A549 (cell line): ENCODE results near the gene TFPI2. TPM values are rescaled to one million over a fixed set of nuclear protein-coding genes. Genes with fewer than 3 reads are reported as not detected.
A peak's percentile ranks its signal among the peaks of the same experiment; 100 is the strongest.
"Not testable (repeated sequence)": the region's sequence is repeated elsewhere in the genome, so short reads cannot be mapped to it uniquely, and the experiment has no call there.

ENCODE experiments used
- ATAC-seq, 2 experiments: fragments of 200-7000 bp in 1 of 2; fragments of >200 bp in 1 of 2; cut with Nextera tagmentation in 1 of 2; cut with Tn5 transposase in 1 of 2; 3 replicates each; pipeline versions ENCODE4 v1.8.0 to v1.9.1; 2018 to 2020; ENCODE audit warnings: mild to moderate bottlenecking in 1 of 2, moderate library complexity in 1 of 2
- CTCF ChIA-PET: fragments of 300-600 bp; sonication (Branson Sonifier 250); formaldehyde crosslinking; extraction: SDS; loops from one replicate; lab custom pipeline; 2021; ENCODE audit warnings: antibody characterized with exemption, inconsistent platforms; lab: Yijun Ruan, JAX
- POLR2A ChIA-PET: fragments of 350-600 bp; formaldehyde crosslinking; extraction: SDS; loops from one replicate; lab custom pipeline; 2021; ENCODE audit warnings: antibody characterized with exemption, inconsistent platforms; lab: Yijun Ruan, JAX
- DNase-seq, 2 experiments: peaks; one replicate each; pipeline versions ENCODE4 v3.0.0 to v3.0.0-alpha.2; 2011 to 2016; ENCODE audit warnings: low read depth in 1 of 2, low spot score in 1 of 2
- FAIRE-seq: peaks from 2 replicates; lab custom pipeline; 2011; peaks lifted over from hg19 to GRCh38; lab: Jason Lieb, UNC
- H3K27ac ChIP-seq, 2 experiments: fragments of >200 bp; sonication (Bioruptor Twin); formaldehyde crosslinking; 3 replicates each; pipeline ENCODE4 v1.5.1; 2016 to 2017
- H3K4me1 ChIP-seq: fragments of >200 bp; sonication (Bioruptor Twin); formaldehyde crosslinking; 3 replicates; pipeline ENCODE4 v1.6.1; 2016
- H3K4me2 ChIP-seq: fragments of >200 bp; sonication (Bioruptor Twin); formaldehyde crosslinking; 3 replicates; pipeline ENCODE4 v1.6.1; 2016
- H3K4me3 ChIP-seq: fragments of >200 bp; sonication (Bioruptor Twin); formaldehyde crosslinking; 3 replicates; pipeline ENCODE4 v1.5.1; 2016
- H3K9me3 ChIP-seq: fragments of >200 bp; sonication (Bioruptor Twin); formaldehyde crosslinking; 3 replicates; pipeline ENCODE4 v1.6.1; 2016
- BHLHE40 ChIP-seq: IDR thresholded peaks from 2 replicates; pipeline ENCODE4 v1.6.1; 2012; ENCODE audit warnings: low read depth, low read length, inconsistent platforms
- CHD4 ChIP-seq: fragments of 200-600 bp; sonication (generic); IDR thresholded peaks from 2 replicates; pipeline ENCODE4 v1.6.1; 2016; ENCODE audit warnings: antibody characterized with exemption, mild to moderate bottlenecking, borderline replicate concordance
- EHF ChIP-seq: fragments of 250-450 bp; sonication (Bioruptor Pico); IDR thresholded peaks from 2 replicates; pipeline ENCODE4 v1.5.0; 2020; ENCODE audit warnings: mild to moderate bottlenecking
- ELK1 ChIP-seq: fragments of 150-350 bp; IDR thresholded peaks from 2 replicates; pipeline ENCODE4 v1.6.1; 2014; ENCODE audit warnings: low read depth, mild to moderate bottlenecking, low read length
- EP300 ChIP-seq, 2 experiments: fragments of >200 bp; sonication (Bioruptor Twin); formaldehyde crosslinking; IDR thresholded peaks; 2 replicates in 1 of 2; 3 replicates in 1 of 2; pipeline ENCODE4 v1.6.1; 2016 to 2017
- FOSB ChIP-seq: fragments of 250-450 bp; sonication (Bioruptor Pico); IDR thresholded peaks from 2 replicates; pipeline ENCODE4 v1.5.0; 2020; ENCODE audit warnings: mild to moderate bottlenecking, moderate library complexity
- FOSL2 ChIP-seq, 2 experiments: fragments of 450-650 bp in 1 of 2; fragments of >200 bp in 1 of 2; sonication (Bioruptor Twin) in 1 of 2; formaldehyde crosslinking; IDR thresholded peaks; 2 replicates each; pipeline versions ENCODE4 v1.5.0 to v1.6.1; 2016 to 2020; ENCODE audit warnings: mild to moderate bottlenecking in 1 of 2, moderate library complexity in 1 of 2
- FOXS1 ChIP-seq: fragments of 250-450 bp; sonication (Bioruptor Pico); IDR thresholded peaks from 2 replicates; pipeline ENCODE4 v1.5.0; 2020; ENCODE audit warnings: mild to moderate bottlenecking, moderate library complexity
- HES2 ChIP-seq: fragments of >200 bp; sonication (Bioruptor Twin); formaldehyde crosslinking; IDR thresholded peaks from 2 replicates; pipeline ENCODE4 v1.6.1; 2016
- HOXA7 ChIP-seq: fragments of 250-450 bp; sonication (Bioruptor Pico); IDR thresholded peaks from 2 replicates; pipeline ENCODE4 v1.5.0; 2020; ENCODE audit warnings: mild to moderate bottlenecking, moderate library complexity
- JUN ChIP-seq, 2 experiments: fragments of >200 bp; sonication (Bioruptor Twin); formaldehyde crosslinking; IDR thresholded peaks; 2 replicates in 1 of 2; 3 replicates in 1 of 2; pipeline ENCODE4 v1.6.1; 2016 to 2017
- JUNB ChIP-seq: fragments of >200 bp; sonication (Bioruptor Twin); formaldehyde crosslinking; IDR thresholded peaks from 2 replicates; pipeline ENCODE4 v1.6.1; 2016
- KDM1A ChIP-seq: fragments of 200-600 bp; sonication (generic); IDR thresholded peaks from 2 replicates; pipeline ENCODE4 v1.6.1; 2016; ENCODE audit warnings: low read depth, mild to moderate bottlenecking
- MAFK ChIP-seq: fragments of 450-650 bp; IDR thresholded peaks from 2 replicates; pipeline ENCODE4 v1.6.1; 2014; ENCODE audit not compliant: partially characterized antibody
- NPAS2 ChIP-seq: fragments of 250-450 bp; sonication (Bioruptor Pico); IDR thresholded peaks from 2 replicates; pipeline ENCODE4 v1.8.0; 2022; ENCODE audit warnings: mild to moderate bottlenecking, moderate library complexity, borderline replicate concordance
- RFX5 ChIP-seq: fragments of 450-650 bp; IDR thresholded peaks from 2 replicates; pipeline ENCODE4 v1.7.1; 2014; ENCODE audit warnings: antibody characterized with exemption, mild to moderate bottlenecking, moderate library complexity
- RNF2 ChIP-seq: fragments of 200-600 bp; sonication (generic); IDR thresholded peaks from 2 replicates; pipeline ENCODE4 v1.6.1; 2016; ENCODE audit warnings: low read depth, mild to moderate bottlenecking, antibody characterized with exemption, moderate library complexity, borderline replicate concordance
- SMC3 ChIP-seq: fragments of >200 bp; sonication (Bioruptor Twin); formaldehyde crosslinking; IDR thresholded peaks from 3 replicates; pipeline ENCODE4 v1.6.1; 2018; ENCODE audit warnings: inconsistent platforms
- TP53 ChIP-seq: fragments of 250-450 bp; sonication (Bioruptor Pico); IDR thresholded peaks from 2 replicates; pipeline ENCODE4 v1.5.0; 2021; ENCODE audit warnings: mild to moderate bottlenecking, moderate library complexity
- USF2 ChIP-seq: fragments of 450-650 bp; IDR thresholded peaks from 2 replicates; pipeline ENCODE4 v1.6.1; 2014; ENCODE audit warnings: antibody characterized with exemption
- ZC3H11A ChIP-seq: fragments of 450-650 bp; IDR thresholded peaks from 2 replicates; pipeline ENCODE4 v1.6.1; 2014; ENCODE audit warnings: antibody characterized with exemption, mild to moderate bottlenecking
- WGBS: methylation state at CpG from one replicate; pipeline ENCODE4 v1.1.6; 2017; ENCODE audit errors: missing lambda C conversion rate; 5-methylcytosine and 5-hydroxymethylcytosine counted together
- polyA plus RNA-seq, 4 experiments: library from polyadenylated mRNA; depleted of rRNA in 3 of 4; stranded (reverse); fragments of >200 nt; fragmentation: RNase III in 1 of 4; extraction: RNeasy Plus Mini Kit Qiagen cat#74134 plus additional on column Dnase treatment in 1 of 4; gene quantifications; 2 replicates in 3 of 4; 3 replicates in 1 of 4; pipeline ENCODE4 v1.2.3, GENCODE V29; 2011 to 2017

Gene TFPI2
- polyA plus RNA-seq, 2 of the 4 experiments (the other 2 are of a cell fraction): 156 to 172 TPM

- ATAC-seq (peak in 1 of 2 experiments; percentile 27; a peak in 4 of 6 replicates), DNase-seq (peak in 1 of 2 experiments; percentile 34), FAIRE-seq (peak; percentile 78)
- CTCF ChIA-PET: interaction anchor here (1.2 to 2.6 kb wide), 4 partner anchors 10 to 166 kb away, joined by 3 to 12 read pairs (median 6); no protein-coding TSS in a partner anchor
- POLR2A ChIA-PET: interaction anchor here (1.2 to 3.3 kb wide), 7 partner anchors 10 to 167 kb away, joined by 3 to 39 read pairs (median 4); partner anchors contain the start of gene TFPI2
- TF ChIP-seq JUN (IDR thresholded peaks at IDR 0.05): no peak; a peak in 1 of 5 replicates
- no peak for TF ChIP-seq EP300 (IDR thresholded peaks at IDR 0.05)
- no peak for TF ChIP-seq ZC3H11A
- no peak for TF ChIP-seq NPAS2
- no peak for TF ChIP-seq EHF
- TF ChIP-seq USF2: no peak
- TF ChIP-seq FOXS1 (CRISPR knock-in tag): no peak
- 2% methylated on average over 6 of the region's 6 CpGs for WGBS
- H3K4me3 ChIP-seq: peak overlapping the region; percentile 74
- H3K4me2 ChIP-seq: peak overlapping the region; percentile 97
- peaks cover 23% of the 10 kb centered on the region for H3K4me1 ChIP-seq
- H3K27ac ChIP-seq: peak overlapping the region; percentile 75 to 99
- no peaks in the 10 kb centered on the region for H3K9me3 ChIP-seq
Measured at GRCh38 chr7:93920496-93921182, 30.1 kb upstream of the TFPI2 start.

- POLR2A ChIA-PET: not testable (repeated sequence)
- peak overlapping the region; percentile 81 to 84; a peak in 5 of 6 replicates for H3K27ac ChIP-seq
Measured at GRCh38 chr7:93916315-93916714, 25.8 kb upstream of the TFPI2 start.

GRCh38 chr7:93915888-93916287 is 25.3 kb upstream of the TFPI2 start:
- ATAC-seq; H3K9me3 ChIP-seq; DNase-seq; TF ChIP-seq FOSL2 (IDR thresholded peaks at IDR 0.05): not testable (repeated sequence)
- FAIRE-seq: peak; percentile 98
- H3K4me2 ChIP-seq: peak overlapping the region; percentile 74
- POLR2A ChIA-PET: interaction anchor here (1.7 kb wide), 1 partner anchor 26 kb away, joined by 19 read pairs; the partner anchor contains the start of gene TFPI2
- TF ChIP-seq FOSL2 (CRISPR knock-in tag; IDR thresholded peaks at IDR 0.05): peak; percentile 57
- TF ChIP-seq, all 56 proteins: peak for 1; not testable (repeated sequence) for 55
- not testable (repeated sequence) for H3K4me3 ChIP-seq
- Histone ChIP-seq H3K27ac (peak overlapping the region; percentile 81 to 84), H3K4me1 (peaks cover 64% of the 10 kb centered on the region)
- CTCF ChIA-PET: interaction anchor here (1.0 kb wide), 1 partner anchor 13 kb away, joined by 3 read pairs; no protein-coding TSS in a partner anchor

More at GRCh38 chr7:93916315-93916714, 25.8 kb upstream of the TFPI2 start:
- DNase-seq, H3K4me3 ChIP-seq, ATAC-seq, FAIRE-seq, H3K9me3 ChIP-seq, CTCF ChIA-PET: not testable (repeated sequence)
- H3K4me2 ChIP-seq: peak overlapping the region; percentile 74; the same call in 2 of the 3 replicates
- WGBS: 66% methylated on average over 4 of the region's 4 CpGs
- H3K4me1 ChIP-seq: peaks cover 60% of the 10 kb centered on the region

- not testable (repeated sequence) for ATAC-seq
Measured at GRCh38 chr7:93915206-93915842, 24.8 kb upstream of the TFPI2 start.

GRCh38 chr7:93914581-93915066 is 24.1 kb upstream of the TFPI2 start:
- 2% methylated on average over 7 of the region's 7 CpGs for WGBS
- Histone ChIP-seq H3K27ac (peak overlapping the region; percentile 84 to 92), H3K4me2 (peak overlapping the region; percentile 74), H3K9me3 (no peaks in the 10 kb centered on the region), H3K4me1 (peaks cover 74% of the 10 kb centered on the region), H3K4me3 (peak overlapping the region; percentile 17; the same call in 2 of the 3 replicates)
- POLR2A ChIA-PET: interaction anchor here (0.7 to 1.7 kb wide), 2 partner anchors 24 to 26 kb away, joined by 3 to 19 read pairs; partner anchors contain the start of gene TFPI2
- CTCF ChIA-PET: interaction anchor here (0.9 to 1.5 kb wide), 5 partner anchors 12 to 153 kb away, joined by 3 to 4 read pairs (median 3); partner anchors contain the start of gene TFPI2
- FAIRE-seq: peak; percentile 56
- peak; percentile 62 to 65 for ATAC-seq
- peak in 1 of 2 experiments; percentile 86 for DNase-seq
- TF ChIP-seq CHD4 (no peak), HOXA7 (CRISPR knock-in tag) (no peak), RNF2 (no peak), TP53 (CRISPR knock-in tag) (no peak), RFX5 (no peak), FOSL2 (IDR thresholded peaks at IDR 0.05) (peak; percentile 69), FOSL2 (CRISPR knock-in tag; IDR thresholded peaks at IDR 0.05) (peak; percentile 77), BHLHE40 (no peak), HES2 (no peak), KDM1A (no peak), NPAS2 (no peak), ELK1 (no peak), JUNB (peak; percentile 93), EP300 (IDR thresholded peaks at IDR 0.05) (peak; percentile 80 to 88; a peak in 4 of 5 replicates), SMC3 (peak; percentile 21; the same call in 1 of the 3 replicates), FOSB (CRISPR knock-in tag) (no peak)

More at GRCh38 chr7:93915206-93915842, 24.8 kb upstream of the TFPI2 start:
- 83% methylated on average over 3 of the region's 3 CpGs for WGBS
- peaks cover 67% of the 10 kb centered on the region for H3K4me1 ChIP-seq
- POLR2A ChIA-PET: interaction anchor here (0.7 to 1.7 kb wide), 2 partner anchors 25 to 26 kb away, joined by 3 to 19 read pairs; partner anchors contain the start of gene TFPI2
- peak; percentile 13 for FAIRE-seq
- peak; percentile 71 for TF ChIP-seq MAFK
- TF ChIP-seq, all 56 proteins: peak for 1; not testable (repeated sequence) for 55
- DNase-seq, H3K4me3 ChIP-seq, H3K9me3 ChIP-seq: not testable (repeated sequence)
- H3K4me2 ChIP-seq: peak overlapping the region; percentile 74
- CTCF ChIA-PET: interaction anchor here (0.9 to 1.5 kb wide), 5 partner anchors 12 to 152 kb away, joined by 3 to 4 read pairs (median 3); partner anchors contain the start of gene TFPI2
- H3K27ac ChIP-seq: peak overlapping the region; percentile 81 to 84
